ENCODE results near the gene ATOH8. TPM values are rescaled to one million over a fixed set of nuclear protein-coding genes. Genes with fewer than 3 reads are reported as not detected.

Gene ATOH8
- total RNA-seq, 4 donors from 2014 or later: 41.1 to 124 (median 62.5) TPM

DNA sequence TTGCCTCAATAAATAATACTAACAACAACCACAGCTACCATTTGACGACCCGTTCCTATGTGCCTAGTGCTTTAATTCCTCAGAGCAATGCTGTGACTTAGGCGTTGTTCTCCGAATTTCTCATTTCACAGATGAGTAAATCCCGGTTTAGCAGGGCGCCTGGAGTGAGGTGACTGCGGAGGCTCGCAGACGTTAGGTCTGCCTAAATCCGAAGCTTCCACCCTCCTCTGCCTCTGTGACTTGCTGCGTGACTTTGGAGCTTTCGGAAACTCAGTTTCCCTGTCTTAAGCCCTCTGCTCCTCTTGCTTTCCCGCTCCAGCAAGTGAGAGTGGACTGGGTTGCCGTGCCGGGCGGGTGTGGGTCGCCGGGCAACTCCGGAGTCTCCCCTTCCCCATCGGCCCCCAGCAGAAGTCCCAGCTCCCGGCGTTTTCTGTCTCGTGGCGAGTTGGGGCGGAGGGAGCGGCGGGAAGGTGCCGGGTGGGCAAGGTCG lies 711 bp upstream of the ATOH8 start:
- Histone ChIP-seq H3K36me3 (peaks cover 0 to 23% (median under 1%) of the 10 kb centered on the region in 4 donors), H3K9me3 (no peaks in the 10 kb centered on the region), H3K4me3 (peak overlapping the region; percentile 80 to 98 (median 86)), H3K27me3 (no peaks in the 10 kb centered on the region), H3K27ac (replicated peaks in 1 of 4) (peak overlapping the region; percentile 77 to 89 (median 84)), H3K4me1 (peaks cover 57 to 93% (median 85%) of the 10 kb centered on the region in 4 donors)
- TF ChIP-seq CTCF (IDR thresholded peaks at IDR 0.05): no peak
- TF ChIP-seq EP300 (IDR thresholded peaks at IDR 0.05): no peak
- TF ChIP-seq POLR2AphosphoS5 (IDR thresholded peaks at IDR 0.05): no peak
- TF ChIP-seq POLR2A (IDR thresholded peaks at IDR 0.05; ENCODE audit: low read depth): no peak
- intact Hi-C loops (cut with DNase I): no loop called here
- 48% methylated on average over 21 of the region's 29 CpGs for WGBS
- no peak for DNase-seq (ENCODE audit: extremely low spot score)

DNA sequence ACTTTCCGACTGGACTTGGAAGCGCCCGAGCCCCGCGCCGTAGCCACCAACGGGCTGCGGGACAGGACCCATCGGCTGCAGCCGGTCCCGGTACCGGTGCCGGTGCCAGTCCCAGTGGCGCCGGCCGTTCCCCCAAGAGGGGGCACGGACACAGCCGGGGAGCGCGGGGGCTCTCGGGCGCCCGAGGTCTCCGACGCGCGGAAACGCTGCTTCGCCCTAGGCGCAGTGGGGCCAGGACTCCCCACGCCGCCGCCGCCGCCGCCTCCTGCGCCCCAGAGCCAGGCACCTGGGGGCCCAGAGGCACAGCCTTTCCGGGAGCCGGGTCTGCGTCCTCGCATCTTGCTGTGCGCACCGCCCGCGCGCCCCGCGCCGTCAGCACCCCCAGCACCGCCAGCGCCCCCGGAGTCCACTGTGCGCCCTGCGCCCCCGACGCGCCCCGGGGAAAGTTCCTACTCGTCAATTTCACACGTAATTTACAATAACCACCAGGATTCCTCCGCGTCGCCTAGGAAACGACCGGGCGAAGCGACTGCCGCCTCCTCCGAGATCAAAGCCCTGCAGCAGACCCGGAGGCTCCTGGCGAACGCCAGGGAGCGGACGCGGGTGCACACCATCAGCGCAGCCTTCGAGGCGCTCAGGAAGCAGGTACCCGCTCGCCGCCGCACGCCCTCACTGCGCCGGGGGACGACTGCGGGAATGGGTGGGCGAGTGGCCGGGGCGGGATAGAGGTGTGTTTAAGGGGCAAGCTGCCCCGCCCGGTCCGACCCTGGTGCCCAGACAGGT lies 713 bp downstream of the ATOH8 start:
- H3K27ac ChIP-seq (replicated peaks in 1 of 4): peak overlapping the region; percentile 77 to 89 (median 84)
- DNase-seq (ENCODE audit: extremely low spot score): no peak
- H3K9me3 ChIP-seq: no peaks in the 10 kb centered on the region
- intact Hi-C loops (cut with DNase I): no loop called here
- H3K4me3 ChIP-seq: peak overlapping the region; percentile 80 to 98 (median 86)
- H3K36me3 ChIP-seq: peaks cover 0 to 38% (median 11%) of the 10 kb centered on the region in 4 donors
- H3K4me1 ChIP-seq: peaks cover 52 to 95% (median 85%) of the 10 kb centered on the region in 4 donors
- H3K27me3 ChIP-seq: no peaks in the 10 kb centered on the region
- TF ChIP-seq CTCF (IDR thresholded peaks at IDR 0.05): peak in 1 of 3 experiments; percentile 35
- no peak for TF ChIP-seq POLR2A (IDR thresholded peaks at IDR 0.05; ENCODE audit: low read depth)
- 0% methylated on average over 15 of the region's 93 CpGs for WGBS

GRCh38 chr2:85755122-85756027 lies 1.6 kb downstream of the ATOH8 start:
- Histone ChIP-seq H3K27ac (replicated peaks in 1 of 4) (peak overlapping the region; percentile 77 to 89 (median 84)), H3K4me1 (peaks cover 47 to 95% (median 85%) of the 10 kb centered on the region in 4 donors), H3K9me3 (no peaks in the 10 kb centered on the region), H3K4me3 (peak overlapping the region; percentile 80 to 98 (median 86)), H3K36me3 (peaks cover 0 to 44% (median 12%) of the 10 kb centered on the region in 4 donors), H3K27me3 (no peaks in the 10 kb centered on the region)
- TF ChIP-seq POLR2AphosphoS5 (IDR thresholded peaks at IDR 0.05) (peak in 1 of 2 donors; percentile 26), CTCF (IDR thresholded peaks at IDR 0.05) (no peak), EP300 (IDR thresholded peaks at IDR 0.05) (no peak), POLR2A (IDR thresholded peaks at IDR 0.05; ENCODE audit: low read depth) (no peak)
- intact Hi-C loops (cut with DNase I): no loop called here
- 2% methylated on average over 16 of the region's 33 CpGs for WGBS
- DNase-seq (ENCODE audit: extremely low spot score): no peak

DNA sequence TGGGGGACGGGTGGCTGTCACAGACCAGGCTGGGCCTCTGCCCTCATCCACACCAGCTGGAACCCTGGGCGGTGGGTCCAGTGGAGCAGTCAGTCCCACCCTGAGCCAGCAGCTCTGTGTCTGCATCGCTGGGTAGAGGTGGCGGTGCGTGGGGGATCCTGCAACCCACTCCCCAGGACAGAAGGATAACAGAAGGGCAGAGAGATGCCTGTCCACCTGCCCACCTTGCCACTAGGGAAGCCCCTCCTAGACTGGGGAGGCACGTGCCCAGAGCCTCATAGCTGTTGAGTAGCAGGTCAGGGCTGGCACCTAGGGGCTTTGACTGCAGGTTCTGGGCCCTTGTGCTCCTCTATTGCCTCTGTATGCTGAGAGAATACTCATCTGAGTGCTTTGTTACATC lies 2.4 kb downstream of the ATOH8 start:
- peak overlapping the region in 2 of 4 donors; percentile 23 to 77 for H3K27ac ChIP-seq (replicated peaks in 1 of 4)
- no peaks in the 10 kb centered on the region for H3K27me3 ChIP-seq
- H3K4me1 ChIP-seq: peaks cover 47 to 95% (median 85%) of the 10 kb centered on the region in 4 donors
- peaks cover 0 to 52% (median 12%) of the 10 kb centered on the region in 4 donors for H3K36me3 ChIP-seq
- TF ChIP-seq EP300 (IDR thresholded peaks at IDR 0.05) (no peak), CTCF (IDR thresholded peaks at IDR 0.05) (no peak), POLR2A (IDR thresholded peaks at IDR 0.05; ENCODE audit: low read depth) (no peak), POLR2AphosphoS5 (IDR thresholded peaks at IDR 0.05) (no peak)
- no peak for DNase-seq (ENCODE audit: extremely low spot score)
- 83% methylated on average over 6 of the region's 6 CpGs for WGBS
- peak overlapping the region; percentile 80 to 98 (median 86) for H3K4me3 ChIP-seq
- no peaks in the 10 kb centered on the region for H3K9me3 ChIP-seq
- intact Hi-C loops (cut with DNase I): no loop called here

All from esophagus muscularis mucosa (tissue), 4 donors.